ENCODE results near the gene COMMD3. TPM values are rescaled to one million over a fixed set of nuclear protein-coding genes. Genes with fewer than 3 reads are reported as not detected.
"Not testable (repeated sequence)": the region's sequence is repeated elsewhere in the genome, so short reads cannot be mapped to it uniquely, and the experiment has no call there.

Gene COMMD3
- total RNA-seq, result 50.9 and 96.0 TPM in 2 replicates
- polyA plus RNA-seq (2012), result 57.0 TPM

- DNase-seq (ENCODE audit: low read depth), result peak; percentile 92
These were observed at the start of gene COMMD3 for GRCh38 chr10:22316286-22317075. TSS of gene COMMD3 (plus strand) at chr10:22316388. CDS start at chr10:22316418, 30 bp downstream.

GRCh38 chr10:22268503-22268902, 47.7 kb upstream of the COMMD3 start:
- no peak for DNase-seq (ENCODE audit: low read depth)

- no peak for DNase-seq (ENCODE audit: low read depth)
These were observed 44.4 kb upstream of the COMMD3 start for GRCh38 chr10:22271786-22272185.

- no peak for DNase-seq (ENCODE audit: low read depth)
These were observed 37.8 kb upstream of the COMMD3 start for GRCh38 chr10:22278441-22278782.

GRCh38 chr10:22280078-22280477, 36.1 kb upstream of the COMMD3 start:
- DNase-seq (ENCODE audit: low read depth), result no peak

- no peak for DNase-seq (ENCODE audit: low read depth)
These were observed 31.1 kb upstream of the COMMD3 start for GRCh38 chr10:22285130-22285529.

GRCh38 chr10:22293747-22294404, 22.3 kb upstream of the COMMD3 start:
- no peak for DNase-seq (ENCODE audit: low read depth)

- no peak for DNase-seq (ENCODE audit: low read depth)
These were observed 21.5 kb upstream of the COMMD3 start for GRCh38 chr10:22294694-22295093.

- DNase-seq (ENCODE audit: low read depth), result no peak
These were observed 15.0 kb upstream of the COMMD3 start for GRCh38 chr10:22301193-22301592.

- DNase-seq (ENCODE audit: low read depth), result no peak
These were observed 12.7 kb upstream of the COMMD3 start for GRCh38 chr10:22303461-22303860.

GRCh38 chr10:22305721-22306120, 10.5 kb upstream of the COMMD3 start:
- DNase-seq (ENCODE audit: low read depth), result no peak

- DNase-seq (ENCODE audit: low read depth), result no peak
These were observed 7.8 kb upstream of the COMMD3 start for GRCh38 chr10:22308390-22308789.

- no peak for DNase-seq (ENCODE audit: low read depth)
These were observed 6.8 kb upstream of the COMMD3 start for GRCh38 chr10:22309180-22310000.

GRCh38 chr10:22310012-22310411, 6.2 kb upstream of the COMMD3 start:
- not testable (repeated sequence) for DNase-seq (ENCODE audit: low read depth)

- no peak for DNase-seq (ENCODE audit: low read depth)
These were observed 5.3 kb upstream of the COMMD3 start for GRCh38 chr10:22310928-22311327.

- no peak for DNase-seq (ENCODE audit: low read depth)
These were observed 1.3 kb upstream of the COMMD3 start for GRCh38 chr10:22314852-22315251.

GRCh38 chr10:22315455-22316285, 518 bp upstream of the COMMD3 start:
- DNase-seq (ENCODE audit: low read depth), result no peak

- DNase-seq (ENCODE audit: low read depth), result no peak
These were observed 835 bp downstream of the COMMD3 start for GRCh38 chr10:22317076-22317370.

GRCh38 chr10:22317771-22318565, 1.8 kb downstream of the COMMD3 start:
- no peak for DNase-seq (ENCODE audit: low read depth)

- no peak for DNase-seq (ENCODE audit: low read depth)
These were observed 2.6 kb downstream of the COMMD3 start for GRCh38 chr10:22318772-22319171.
